NOMO-1 treated with dmso at 0.1 percent for 144 hours (cell line): ENCODE data around the gene INIP.

ENCODE experiments used
- DNase-seq: peaks from one replicate; lab custom pipeline; 2025; ENCODE audit not compliant: unreplicated experiment; lab: John Stamatoyannopoulos, UW

The INIP gene, protein sequence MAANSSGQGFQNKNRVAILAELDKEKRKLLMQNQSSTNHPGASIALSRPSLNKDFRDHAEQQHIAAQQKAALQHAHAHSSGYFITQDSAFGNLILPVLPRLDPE

DNA sequence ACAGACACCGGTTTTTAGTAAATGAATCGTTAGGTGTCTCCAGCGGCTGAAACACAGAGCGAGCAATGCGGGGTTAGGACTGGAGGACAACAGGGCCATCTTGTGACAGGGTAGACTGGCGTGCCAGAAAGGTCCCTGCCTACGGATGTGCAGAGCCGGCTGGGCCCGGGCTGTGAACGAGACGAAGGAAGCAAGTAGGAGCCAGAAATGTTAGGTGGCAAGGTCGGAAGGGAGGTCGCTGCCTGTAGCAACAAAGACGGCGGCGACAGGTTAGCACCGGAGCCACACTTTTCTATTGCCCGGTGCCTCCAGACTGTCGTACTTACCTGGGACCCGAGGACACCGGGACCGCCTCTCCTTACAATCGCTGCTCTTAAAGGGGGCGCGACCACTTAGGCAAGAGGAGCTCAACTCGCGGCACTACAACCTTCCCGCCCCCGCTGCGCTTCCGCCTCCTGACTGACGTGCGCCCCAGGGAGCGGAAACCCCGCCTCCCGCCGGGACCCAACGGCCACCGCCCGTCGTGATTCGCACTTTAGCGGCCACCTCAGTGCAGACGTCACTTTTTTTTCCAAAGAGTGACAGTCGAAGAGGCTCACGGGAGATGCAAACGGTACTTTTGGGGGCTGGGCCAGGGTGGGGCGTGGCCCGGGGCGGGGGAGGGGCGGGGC is at the start of gene INIP:
INIP (minus strand) TSS at position 457 of the 671 bp plus-strand sequence. CDS start 1,632 bp downstream, outside the sequence.
- DNase-seq: peak; percentile 95

DNA sequence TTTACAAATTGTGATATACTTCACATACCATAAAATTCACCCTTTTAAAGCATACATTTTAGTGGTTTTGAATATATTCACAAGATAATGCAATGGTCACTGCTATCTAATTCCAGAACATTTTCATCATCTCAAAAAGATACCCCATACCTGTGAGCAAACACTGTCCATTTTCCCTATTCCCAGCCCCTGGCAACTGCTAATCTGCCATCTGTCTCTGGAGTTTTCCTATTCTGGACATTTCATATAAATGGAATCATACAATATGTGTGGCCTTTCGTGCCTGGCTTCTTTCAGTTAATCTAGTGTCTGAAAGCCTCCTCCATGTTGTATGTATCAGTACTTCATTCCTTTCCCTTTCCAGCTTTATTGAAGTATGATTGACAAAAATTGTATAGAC is 47.4 kb upstream of the INIP start:
- no peak for DNase-seq

GRCh38 chr9:112764837-112765236 is 46.9 kb upstream of the INIP start:
- no peak for DNase-seq

GRCh38 chr9:112764344-112764743 is 46.4 kb upstream of the INIP start:
- DNase-seq: no peak

DNA sequence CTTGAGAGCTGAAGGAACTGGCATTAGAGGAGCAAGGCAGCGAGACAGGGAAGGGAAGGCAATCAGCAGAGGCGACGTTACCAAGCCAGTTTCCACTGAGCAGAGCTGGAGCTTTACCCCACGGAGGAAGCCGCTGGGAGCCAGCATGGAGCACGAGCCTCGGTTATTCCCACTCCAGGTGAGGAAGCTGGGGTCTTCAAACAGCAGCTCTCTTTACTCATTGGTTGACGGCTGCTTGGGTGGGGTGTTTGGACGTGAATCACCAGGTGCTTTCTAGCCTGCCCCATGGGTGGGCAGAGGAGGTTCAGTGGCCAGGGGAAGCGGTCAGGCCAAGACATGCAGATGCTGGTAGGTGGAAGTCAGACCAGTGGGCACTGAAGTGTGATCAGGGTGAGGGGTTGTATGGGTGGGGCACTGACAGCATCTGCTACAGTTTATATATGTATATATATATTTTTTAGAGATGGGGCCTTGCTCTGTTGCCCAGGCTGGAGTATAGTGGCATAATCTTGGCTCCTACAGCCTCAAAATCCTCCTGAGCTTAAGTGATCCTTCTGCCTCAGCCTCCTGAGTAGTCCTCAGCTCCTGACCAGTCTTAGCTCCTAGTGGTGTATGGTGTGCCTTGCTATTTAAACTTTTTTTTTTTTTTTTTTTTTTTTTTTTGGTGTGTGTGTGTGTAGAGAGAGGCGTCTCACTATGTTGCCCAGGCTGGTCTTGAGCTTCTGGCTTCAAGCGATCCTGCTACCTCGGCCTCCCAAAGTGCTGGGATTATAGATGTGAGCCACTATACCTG is 45.0 kb upstream of the INIP start:
- no peak for DNase-seq

GRCh38 chr9:112761912-112762655 is 44.2 kb upstream of the INIP start:
- DNase-seq: no peak

GRCh38 chr9:112760821-112761220 is 42.9 kb upstream of the INIP start:
- no peak for DNase-seq

GRCh38 chr9:112757940-112758339 is 40.0 kb upstream of the INIP start:
- peak; percentile 7 for DNase-seq

GRCh38 chr9:112757282-112757883 is 39.5 kb upstream of the INIP start:
- DNase-seq: no peak

DNA sequence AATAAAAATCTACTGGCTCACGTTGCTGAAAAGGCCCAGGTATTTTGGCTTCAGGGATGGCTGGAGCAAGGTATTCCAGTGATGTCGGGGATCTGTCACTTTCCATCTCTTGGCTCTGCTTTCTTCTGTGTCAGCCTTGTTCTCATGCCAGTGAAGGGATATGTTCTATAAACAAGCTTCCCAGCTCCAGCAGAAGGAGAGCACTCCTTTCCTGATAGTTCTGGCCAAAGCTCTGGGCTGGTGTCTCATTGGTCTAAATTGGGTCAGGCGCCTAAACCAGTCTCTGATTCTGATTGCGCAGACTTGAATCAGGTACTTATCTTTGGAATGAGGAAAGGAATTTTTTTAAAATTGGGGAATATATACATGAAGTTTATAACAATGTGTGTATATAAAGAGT is 37.8 kb upstream of the INIP start:
- DNase-seq: no peak

DNA sequence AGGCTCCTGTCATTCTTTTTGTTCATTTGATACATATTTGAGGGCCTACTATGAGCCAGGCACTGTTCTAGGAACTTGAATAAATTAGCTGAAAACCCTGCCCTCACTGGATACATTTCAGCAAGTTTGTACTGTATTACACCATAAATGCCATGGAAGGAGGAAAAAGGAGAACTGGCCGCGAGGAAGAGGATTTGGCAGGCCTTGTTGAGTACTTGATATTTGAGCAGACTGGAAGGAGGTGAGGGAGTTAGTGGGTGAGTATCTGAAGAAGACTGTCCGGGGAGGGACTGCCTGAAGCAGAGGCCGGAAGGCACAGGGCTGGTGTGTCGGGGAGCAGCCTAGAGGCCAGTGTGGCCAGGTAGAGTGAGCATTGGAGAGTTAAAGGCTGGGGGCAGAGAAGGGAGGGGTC is 37.1 kb upstream of the INIP start:
- peak; percentile 55 for DNase-seq

DNA sequence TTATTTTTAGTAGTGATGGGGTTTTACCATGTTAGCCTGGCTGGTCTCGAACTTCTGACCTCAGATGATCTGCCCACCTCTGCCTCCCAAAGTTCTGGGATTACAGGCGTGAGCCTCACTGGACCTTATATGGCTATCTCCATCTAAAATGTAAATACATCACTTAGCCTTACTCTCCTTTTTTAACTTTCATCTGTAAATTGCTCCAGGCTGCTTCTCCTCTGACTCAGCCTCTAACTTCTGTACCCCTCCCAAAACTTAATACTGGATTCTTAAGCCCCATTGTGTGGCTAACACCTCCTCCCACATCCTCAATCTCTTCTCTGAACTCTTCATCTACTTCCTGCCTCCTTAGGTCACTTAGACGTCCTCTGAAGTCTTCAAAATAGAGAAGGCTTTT is 36.7 kb upstream of the INIP start:
- DNase-seq: peak; percentile 38

- no peak for DNase-seq
Measured at GRCh38 chr9:112753725-112754124, 35.8 kb upstream of the INIP start.

DNA sequence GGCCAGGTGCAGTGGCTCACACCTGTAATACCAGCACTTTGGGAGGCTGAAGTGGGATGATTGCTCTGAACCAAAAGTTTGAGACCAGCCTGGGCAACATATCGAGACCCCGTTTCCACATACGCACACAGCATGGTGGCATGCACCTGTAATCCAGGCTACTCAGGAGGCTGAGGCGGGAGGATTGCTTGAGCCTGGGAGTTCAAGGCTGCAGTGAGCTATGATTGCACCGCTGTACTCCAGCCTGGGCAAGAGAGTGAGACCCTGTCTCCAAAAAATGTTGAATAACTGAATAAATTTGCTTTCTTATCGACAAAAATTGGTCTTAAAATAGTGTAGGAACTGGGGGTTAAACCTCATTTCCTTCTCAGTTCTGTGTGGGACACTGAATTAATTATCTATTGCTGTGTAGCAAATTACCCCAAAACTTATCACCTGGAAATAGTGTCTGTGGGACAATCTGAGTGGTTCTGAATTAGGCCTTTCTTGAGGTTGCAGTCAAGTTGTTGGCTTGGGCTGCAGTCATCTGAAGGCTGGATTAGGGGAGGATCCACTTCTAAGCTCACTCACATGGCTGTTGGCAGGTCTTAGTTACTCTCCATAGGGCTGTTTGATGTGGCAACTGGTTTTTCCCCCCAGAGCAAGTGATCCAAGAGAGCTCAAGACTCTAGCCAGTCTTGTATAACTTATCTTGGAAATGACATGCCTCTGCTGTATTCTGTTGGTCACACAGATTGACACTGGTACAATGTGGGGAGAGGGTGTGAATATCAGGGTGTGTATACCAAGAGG is 34.6 kb upstream of the INIP start:
- no peak for DNase-seq

GRCh38 chr9:112751056-112751795 is 33.3 kb upstream of the INIP start:
- peak; percentile 54 for DNase-seq

DNA sequence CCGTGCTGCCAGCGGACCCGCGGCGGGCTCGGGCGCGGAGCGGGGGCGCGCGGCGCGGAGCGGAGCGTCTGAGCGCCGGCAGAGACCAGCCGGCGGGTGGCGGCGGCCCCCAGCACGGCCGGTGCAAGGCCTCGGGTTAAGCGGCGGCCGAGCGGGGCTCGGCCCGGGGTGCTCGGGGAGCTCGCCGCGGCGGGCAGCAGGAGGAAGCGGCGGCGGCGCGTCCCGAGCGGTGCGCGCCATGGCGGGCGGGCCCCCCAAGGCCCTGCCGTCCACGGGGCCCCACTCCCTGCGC is 32.8 kb upstream of the INIP start:
- DNase-seq: no peak

DNA sequence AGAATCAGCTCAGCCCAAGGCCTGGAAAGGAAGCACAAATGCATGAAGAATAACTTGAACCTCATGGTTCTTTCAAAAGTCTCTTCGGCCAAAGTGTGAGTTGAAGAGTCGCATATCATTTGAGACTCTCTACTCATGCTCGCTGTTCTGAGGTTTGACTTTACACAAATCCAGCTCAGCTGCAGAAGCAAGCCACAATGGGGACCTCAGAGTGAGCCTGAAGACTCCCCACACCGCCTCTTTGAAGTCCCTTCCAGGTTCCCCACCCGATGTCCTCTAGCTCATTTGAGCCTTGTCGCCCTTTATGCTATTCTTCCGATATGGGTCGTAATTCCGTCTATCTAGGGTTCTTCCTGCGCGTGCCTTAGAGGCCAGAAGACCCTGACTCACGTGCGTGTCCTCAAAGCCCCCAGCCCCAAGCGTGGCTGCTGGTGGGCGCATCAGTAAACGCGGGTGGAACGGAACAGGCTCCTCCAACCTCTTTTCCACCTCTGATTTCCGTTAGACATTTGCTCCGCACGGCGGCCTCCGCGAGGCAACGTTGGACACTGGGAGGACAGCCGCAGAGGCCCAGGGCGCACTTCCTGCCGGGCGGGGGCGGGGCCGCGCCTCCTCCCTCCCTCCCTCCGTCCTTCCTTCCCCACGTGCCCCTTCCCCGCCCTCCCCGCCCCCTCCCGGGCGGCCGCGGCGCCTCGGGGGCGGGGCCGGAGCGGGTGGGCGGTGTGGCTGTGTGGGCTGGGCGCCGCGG is 32.3 kb upstream of the INIP start, which contains the start of gene SNX30:
SNX30 (plus strand) TSS at position 745 of the 748 bp plus-strand sequence. CDS start 242 bp downstream, outside the sequence.
- peak; percentile 83 for DNase-seq

DNA sequence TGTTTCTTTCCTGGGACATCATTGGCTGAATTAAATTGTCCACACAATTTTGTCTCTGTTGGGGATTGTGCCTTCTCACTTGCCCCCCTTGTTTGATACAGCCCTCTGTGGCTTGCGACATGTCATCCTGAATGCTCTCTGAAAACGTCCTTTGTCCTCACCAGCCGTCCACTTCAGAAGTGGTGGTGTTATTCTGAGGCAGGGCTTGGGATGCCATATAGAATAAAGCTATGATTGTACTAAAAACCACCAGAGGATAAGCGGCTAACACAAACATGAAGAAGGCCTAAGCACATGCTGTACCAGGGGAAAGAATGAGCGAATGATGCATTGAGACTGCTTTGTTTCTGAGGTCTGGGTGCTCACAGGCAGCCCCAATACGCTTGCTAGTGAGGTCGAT is 29.2 kb upstream of the INIP start:
- no peak for DNase-seq

- DNase-seq: no peak
Measured at GRCh38 chr9:112744177-112744576, 26.3 kb upstream of the INIP start.
